ENCODE results near the gene TCP1. TPM values are rescaled to one million over a fixed set of nuclear protein-coding genes. Genes with fewer than 3 reads are reported as not detected.

TCP1 gene
- total RNA-seq, 3 donors from 2014 or later, result 119 to 151 (median 137) TPM

- no peak for DNase-seq (ENCODE audit: low spot score in 2 of 2)
- intact Hi-C loops (cut with DNase I; ENCODE audit: low total_unique reads), result no loop called here
- Histone ChIP-seq H3K27ac (no peak overlapping the region), H3K27me3 (no peaks in the 10 kb centered on the region), H3K9me3 (no peaks in the 10 kb centered on the region), H3K4me1 (peaks cover 0 to 4% of the 10 kb centered on the region in 2 donors), H3K4me3 (no peak overlapping the region), H3K36me3 (peaks cover 6% of the 10 kb centered on the region)
- TF ChIP-seq POLR2AphosphoS5 (IDR thresholded peaks at IDR 0.05) (no peak), CTCF (IDR thresholded peaks at IDR 0.05) (no peak), POLR2A (IDR thresholded peaks at IDR 0.05) (no peak)
These were observed 32.9 kb downstream of the TCP1 start for GRCh38 chr6:159756508-159756907.

- Histone ChIP-seq H3K4me3 (no peak overlapping the region), H3K36me3 (peaks cover 6% of the 10 kb centered on the region), H3K27me3 (no peaks in the 10 kb centered on the region), H3K4me1 (peaks cover 0 to 4% of the 10 kb centered on the region in 2 donors), H3K9me3 (no peaks in the 10 kb centered on the region), H3K27ac (no peak overlapping the region)
- no peak for DNase-seq (ENCODE audit: low spot score in 2 of 2)
- intact Hi-C loops (cut with DNase I; ENCODE audit: low total_unique reads), result no loop called here
- TF ChIP-seq POLR2AphosphoS5 (IDR thresholded peaks at IDR 0.05) (no peak), POLR2A (IDR thresholded peaks at IDR 0.05) (no peak), CTCF (IDR thresholded peaks at IDR 0.05) (no peak)
These were observed 34.2 kb downstream of the TCP1 start for GRCh38 chr6:159754959-159755914.

GRCh38 chr6:159754401-159754800 lies 35.0 kb downstream of the TCP1 start:
- Histone ChIP-seq H3K4me3 (no peak overlapping the region), H3K27me3 (no peaks in the 10 kb centered on the region), H3K4me1 (peaks cover 0 to 4% of the 10 kb centered on the region in 2 donors), H3K36me3 (peaks cover 6% of the 10 kb centered on the region), H3K9me3 (no peaks in the 10 kb centered on the region), H3K27ac (no peak overlapping the region)
- TF ChIP-seq POLR2AphosphoS5 (IDR thresholded peaks at IDR 0.05), result no peak
- TF ChIP-seq POLR2A (IDR thresholded peaks at IDR 0.05), result no peak
- TF ChIP-seq CTCF (IDR thresholded peaks at IDR 0.05), result no peak
- intact Hi-C loops (cut with DNase I; ENCODE audit: low total_unique reads), result no loop called here
- DNase-seq (ENCODE audit: low spot score in 2 of 2), result no peak

GRCh38 chr6:159753081-159753872 lies 36.1 kb downstream of the TCP1 start:
- TF ChIP-seq POLR2AphosphoS5 (IDR thresholded peaks at IDR 0.05) (no peak), CTCF (IDR thresholded peaks at IDR 0.05) (no peak), POLR2A (IDR thresholded peaks at IDR 0.05) (no peak)
- peaks cover 0 to 4% of the 10 kb centered on the region in 2 donors for H3K4me1 ChIP-seq
- H3K27ac ChIP-seq, result no peak overlapping the region
- no peak for DNase-seq (ENCODE audit: low spot score in 2 of 2)
- H3K4me3 ChIP-seq, result no peak overlapping the region
- H3K36me3 ChIP-seq, result peaks cover 6% of the 10 kb centered on the region
- intact Hi-C loops (cut with DNase I; ENCODE audit: low total_unique reads), result no loop called here
- no peaks in the 10 kb centered on the region for H3K9me3 ChIP-seq
- H3K27me3 ChIP-seq, result no peaks in the 10 kb centered on the region

Data from breast epithelium (tissue), 4 donors.